NCI-H2171 treated with DMSO at 0.1 percent for 48 hours (cell line): ENCODE results near the gene POFUT1.
"Not testable (repeated sequence)": the region's sequence is repeated elsewhere in the genome, so short reads cannot be mapped to it uniquely, and the experiment has no call there.

Source experiments
- DNase-seq: peaks from one replicate; lab custom pipeline; 2025; lab: John Stamatoyannopoulos, UW

Gene POFUT1

DNA sequence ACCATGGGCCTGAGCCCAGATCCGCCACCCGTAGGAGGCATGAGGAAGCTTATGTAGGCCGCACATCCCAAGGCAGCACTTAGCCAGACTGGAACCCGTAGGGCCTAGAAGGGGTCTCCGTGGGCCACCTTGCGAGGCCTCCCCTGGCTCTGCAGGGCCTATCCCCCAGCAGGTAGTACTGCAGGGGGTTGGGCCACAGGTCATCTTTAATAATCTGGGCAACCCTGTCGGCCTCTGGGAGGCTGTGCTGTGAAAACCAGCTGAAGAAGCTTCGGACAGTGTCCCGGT is 18.6 kb upstream of the POFUT1 start:
- no peak for DNase-seq

DNA sequence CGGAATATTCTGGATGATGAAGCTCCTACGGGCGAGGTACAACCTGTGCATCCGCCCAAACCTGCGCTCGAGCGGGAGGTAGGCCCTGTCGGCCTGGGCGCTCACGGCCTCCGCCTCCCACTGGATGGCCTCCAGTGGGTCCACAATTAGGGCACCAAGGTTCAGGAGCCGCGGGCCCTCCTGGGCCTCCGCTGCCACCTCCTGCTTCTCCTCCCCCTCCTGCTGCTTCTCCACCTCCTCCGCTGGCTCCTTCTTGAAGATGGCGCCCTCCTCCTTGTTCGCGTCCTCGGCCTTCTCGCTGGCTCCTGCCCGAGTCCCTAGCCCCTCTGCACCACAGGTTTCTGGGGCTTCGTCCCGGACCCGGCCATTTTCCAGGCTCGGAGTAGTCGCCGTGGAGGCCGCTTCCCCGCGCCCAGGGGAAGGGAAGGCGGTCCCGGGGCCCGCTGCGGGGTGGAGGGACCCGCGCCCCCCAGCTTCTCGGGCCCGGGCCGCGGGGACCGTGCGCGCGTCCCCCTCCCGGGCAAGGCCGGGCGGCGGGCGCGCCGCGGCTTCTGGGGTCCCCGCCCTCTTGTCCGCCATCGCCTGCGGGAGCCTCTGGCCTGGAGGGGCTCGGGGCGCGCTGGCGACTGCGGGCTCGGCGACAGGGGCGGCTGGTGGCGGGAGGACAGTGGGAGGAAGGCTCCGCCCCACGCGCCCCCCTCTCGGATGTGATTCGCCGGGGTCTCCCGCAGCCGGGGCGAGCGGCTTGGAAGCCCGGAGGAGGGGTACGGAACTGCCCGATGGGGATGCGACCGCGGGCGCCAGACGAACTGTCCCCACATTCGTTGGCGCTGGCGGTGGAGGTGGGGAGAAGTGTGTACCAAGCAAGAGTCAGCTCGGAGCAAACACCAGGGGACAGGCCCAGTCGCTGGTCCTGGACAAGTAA is 17.7 kb upstream of the POFUT1 start:
- DNase-seq, result peak; percentile 55

DNA sequence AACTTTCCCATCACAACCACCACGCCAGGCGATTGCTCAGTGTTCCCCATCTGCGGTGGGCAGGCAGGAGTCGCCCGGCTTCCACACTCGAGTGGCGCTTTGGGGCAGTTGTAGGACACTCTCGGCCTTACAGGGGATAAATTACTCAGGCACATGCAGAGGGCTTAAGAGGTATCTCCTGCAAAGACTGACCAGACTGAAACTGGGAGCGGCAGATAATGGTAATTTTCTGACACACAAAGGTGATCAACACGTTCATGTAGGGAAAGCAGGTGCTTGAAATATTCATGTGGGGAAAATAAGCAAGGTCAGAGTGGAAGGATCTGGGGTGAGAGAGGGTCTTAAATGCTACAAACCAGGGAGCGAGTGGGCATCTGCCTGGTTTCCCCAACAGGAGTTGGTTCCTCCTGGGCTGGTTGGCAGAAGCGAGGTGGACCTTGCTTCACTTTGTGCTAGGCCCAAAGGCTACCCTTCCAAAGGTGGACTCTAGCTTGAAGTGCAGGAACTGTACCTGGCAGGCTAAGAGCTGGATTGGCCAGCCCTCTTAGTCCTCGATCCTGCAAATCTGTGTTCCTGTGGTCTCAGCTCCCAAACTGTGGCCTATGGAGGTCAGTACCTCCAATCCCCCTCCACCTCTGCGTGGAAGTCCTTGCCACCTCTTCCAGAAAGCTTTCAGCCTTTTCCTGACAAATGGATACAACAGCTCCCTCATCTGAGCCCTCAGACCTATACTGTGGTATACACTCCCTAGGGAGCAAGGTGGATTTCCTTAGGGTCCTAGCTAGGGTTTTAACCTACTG is 16.9 kb upstream of the POFUT1 start:
- no peak for DNase-seq

DNA sequence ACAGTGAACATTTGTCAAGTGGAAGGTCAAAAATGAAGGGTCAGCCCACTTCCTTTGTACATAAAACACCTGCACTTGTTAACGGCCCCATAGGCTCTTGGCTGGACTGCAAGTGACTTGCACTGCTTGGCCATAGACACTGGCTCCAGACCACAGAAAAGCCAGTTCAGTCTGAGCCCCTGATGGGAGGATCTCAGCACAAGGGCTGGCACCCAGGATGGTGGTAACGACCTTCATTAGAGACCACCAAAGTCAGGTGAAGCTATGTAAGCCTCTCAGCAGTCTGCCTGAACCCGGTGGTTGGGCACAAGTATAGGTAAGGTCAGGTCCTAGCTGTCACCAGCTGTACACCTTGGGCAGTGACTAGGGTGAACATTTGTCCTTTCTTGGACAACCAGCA is 16.3 kb upstream of the POFUT1 start:
- DNase-seq, result no peak

DNA sequence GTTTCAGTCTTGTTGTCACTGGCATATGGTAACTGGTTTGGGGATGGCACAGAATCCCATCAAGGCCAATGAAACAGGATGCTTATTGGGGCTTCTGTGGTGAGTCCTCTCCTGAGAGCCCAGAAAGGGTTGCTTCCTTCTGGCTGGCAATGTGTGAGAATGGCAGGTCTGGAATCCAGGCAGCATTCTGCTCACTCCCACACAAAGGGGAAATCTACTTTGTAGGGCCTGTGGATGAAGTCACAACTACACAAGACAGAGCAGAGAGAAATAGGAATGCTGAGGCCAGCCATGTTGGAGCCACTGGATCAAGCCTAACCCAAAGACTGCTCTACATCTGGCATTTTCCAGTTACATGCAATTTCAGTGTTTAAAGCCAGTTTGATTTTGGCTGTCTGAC is 15.8 kb upstream of the POFUT1 start:
- no peak for DNase-seq

DNA sequence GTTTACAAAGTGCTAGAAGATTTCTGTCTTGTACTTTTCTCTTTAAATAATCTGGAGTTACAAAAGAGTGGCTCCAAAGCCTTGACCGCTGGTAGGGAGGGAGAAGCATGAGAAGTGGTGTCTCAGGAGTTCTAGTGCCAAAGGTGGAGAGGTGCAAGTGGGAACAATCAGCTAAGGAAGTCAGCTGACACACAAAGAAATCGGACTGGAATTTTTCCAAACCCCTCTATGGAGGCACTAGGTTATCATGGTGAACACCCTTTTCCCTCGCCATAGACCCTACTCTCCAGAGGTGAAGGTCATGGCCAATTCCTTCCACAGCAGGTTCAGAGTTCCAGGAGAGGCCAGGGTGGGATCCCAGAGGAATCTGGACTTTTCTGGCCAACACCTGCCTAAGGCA is 15.0 kb upstream of the POFUT1 start:
- no peak for DNase-seq

DNA sequence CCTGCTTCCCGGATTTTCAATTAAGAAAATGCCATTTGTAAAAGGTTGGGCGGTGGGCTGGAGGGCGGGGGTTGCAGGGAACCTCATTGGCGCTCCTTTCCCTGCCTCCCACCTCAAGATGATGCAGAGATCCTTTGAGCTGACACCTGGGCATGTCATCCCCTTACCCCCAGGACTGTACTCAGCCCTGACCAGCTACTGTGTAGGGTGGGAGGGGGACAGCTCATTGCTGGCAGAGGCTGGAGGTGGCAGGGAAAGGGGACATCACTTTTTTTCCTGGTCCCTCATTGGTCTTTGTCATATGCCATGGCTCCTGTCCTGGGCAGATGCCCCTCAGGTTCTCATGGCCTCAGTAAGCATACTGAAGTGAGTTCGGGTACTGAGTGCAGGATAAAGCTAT is 14.3 kb upstream of the POFUT1 start:
- DNase-seq, result not testable (repeated sequence)

DNA sequence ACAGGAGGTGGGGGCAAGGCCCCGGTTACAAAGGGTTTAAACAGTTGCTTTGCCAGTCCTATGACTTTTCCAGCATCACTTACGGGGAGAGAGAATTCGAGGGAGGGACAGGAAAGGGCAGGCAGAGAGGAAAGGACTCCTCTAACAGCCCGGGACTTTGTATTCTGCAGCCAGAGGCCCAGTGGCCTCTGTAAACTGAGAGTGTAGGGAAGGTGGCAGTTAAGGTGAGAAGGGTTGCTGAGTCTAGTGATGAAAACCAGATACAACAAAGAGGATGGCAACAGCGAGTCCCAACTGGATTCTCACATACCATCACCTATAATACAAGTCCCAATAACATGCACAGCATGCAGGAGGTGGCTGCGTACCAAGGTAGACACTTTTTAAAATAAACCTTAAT is 13.7 kb upstream of the POFUT1 start:
- no peak for DNase-seq

DNA sequence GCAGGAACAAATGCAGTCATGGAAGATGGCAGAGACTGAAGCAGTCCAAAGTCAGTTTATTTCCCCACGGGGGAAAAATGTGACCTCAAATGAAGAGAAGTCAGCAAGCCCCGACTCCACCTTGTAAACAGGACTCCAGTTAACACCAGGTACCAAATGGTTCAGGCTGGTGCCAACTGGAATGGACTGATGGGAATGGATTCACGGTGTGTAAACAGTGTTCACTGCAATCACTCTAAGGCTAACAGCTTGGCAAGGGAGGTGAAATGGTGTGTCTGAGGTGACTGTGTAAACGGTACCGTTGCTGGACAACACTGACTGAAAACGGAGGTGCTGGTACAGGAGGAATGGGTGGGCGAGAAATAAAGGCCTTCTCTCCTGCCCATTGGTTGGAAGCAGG is 12.1 kb upstream of the POFUT1 start:
- no peak for DNase-seq

DNA sequence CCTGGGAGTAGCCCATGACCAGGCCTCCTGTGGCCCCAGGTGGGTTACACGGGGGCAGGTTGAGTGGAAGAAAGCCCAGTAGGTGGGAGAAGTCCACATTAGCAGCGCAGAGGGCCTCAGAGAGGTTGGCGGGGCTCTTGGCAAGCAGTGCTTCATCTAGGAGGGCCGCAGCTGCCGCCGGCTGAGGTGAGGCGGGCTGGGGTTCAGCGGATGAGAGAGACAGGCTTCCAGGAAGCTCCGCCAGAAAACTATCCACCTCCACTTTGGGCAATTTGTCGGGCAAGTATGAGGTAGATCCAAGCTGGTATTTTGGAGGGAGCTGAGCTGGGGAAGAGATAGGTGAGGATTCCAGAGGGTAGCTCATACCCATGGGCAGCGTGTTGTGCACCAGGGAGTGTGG is 11.1 kb upstream of the POFUT1 start:
- not testable (repeated sequence) for DNase-seq

DNA sequence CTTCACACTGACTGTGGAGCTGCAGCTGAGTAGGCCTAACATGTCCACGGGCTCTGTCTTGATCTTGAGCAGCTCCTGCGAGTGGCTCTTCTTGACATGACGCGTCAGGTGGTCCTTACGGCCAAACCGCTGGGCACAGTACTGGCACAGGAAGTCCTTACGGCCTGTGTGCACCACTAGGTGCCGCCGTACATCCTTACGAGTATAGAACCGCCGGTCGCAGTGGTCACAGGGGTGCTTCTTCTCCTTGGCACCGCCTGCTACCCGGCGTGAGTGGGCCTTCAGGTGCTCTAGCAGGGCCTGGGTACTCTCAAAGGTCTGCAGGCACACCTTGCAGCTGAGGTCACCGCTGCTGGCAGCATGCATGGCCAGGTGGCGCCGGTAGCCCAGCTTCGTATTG is 10.5 kb upstream of the POFUT1 start:
- not testable (repeated sequence) for DNase-seq

DNA sequence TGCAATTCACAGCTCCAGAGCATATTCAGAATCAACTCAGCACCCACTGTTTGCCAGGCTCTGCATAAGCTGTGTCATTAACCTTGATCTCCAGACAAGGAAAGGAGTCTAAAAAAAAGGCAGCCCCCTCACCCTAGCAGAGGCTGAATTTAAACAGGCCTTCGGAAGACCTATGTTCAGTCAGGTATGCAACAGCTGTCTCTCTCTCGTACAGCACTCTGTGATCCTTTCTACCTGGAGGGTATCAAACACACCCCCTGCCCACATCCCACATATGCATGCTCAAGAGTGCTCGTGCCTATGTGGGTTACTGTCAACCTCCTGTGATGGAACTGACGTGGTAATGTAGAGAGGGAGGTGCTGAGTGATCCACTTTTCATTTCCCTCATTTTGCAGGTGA is 8.7 kb upstream of the POFUT1 start:
- DNase-seq, result no peak

DNA sequence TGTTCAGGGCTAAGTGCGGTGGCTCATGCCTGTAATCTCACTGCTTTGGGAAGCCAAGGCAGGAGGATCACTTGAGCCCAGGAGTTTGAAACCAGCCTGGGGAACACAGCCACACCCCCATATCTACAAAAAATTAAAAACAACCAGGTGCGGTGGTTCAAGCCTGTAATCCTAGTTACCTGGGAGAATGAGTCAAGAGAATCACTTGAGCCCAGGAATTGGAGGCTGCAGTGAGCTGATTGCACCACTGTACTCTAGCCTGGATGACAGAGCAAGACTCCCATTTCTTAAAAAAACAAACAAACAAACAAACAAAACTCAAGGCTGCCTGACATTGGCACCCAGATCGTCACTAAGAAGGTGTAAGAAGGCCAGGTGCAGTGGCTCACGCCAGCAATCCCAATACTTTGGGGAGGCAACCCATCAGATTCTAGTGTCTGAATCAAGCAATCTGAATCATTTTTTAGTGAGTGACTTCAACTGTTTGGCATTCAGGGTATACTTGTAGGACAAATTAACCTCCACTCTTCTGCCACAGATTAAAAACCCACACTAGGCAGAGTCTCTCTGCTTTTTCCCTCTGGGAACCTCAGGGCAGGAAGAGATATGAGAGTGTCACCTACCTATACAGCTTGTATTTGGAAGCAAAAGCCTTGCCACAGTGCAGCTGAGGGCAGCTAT is 6.2 kb upstream of the POFUT1 start:
- no peak for DNase-seq

DNA sequence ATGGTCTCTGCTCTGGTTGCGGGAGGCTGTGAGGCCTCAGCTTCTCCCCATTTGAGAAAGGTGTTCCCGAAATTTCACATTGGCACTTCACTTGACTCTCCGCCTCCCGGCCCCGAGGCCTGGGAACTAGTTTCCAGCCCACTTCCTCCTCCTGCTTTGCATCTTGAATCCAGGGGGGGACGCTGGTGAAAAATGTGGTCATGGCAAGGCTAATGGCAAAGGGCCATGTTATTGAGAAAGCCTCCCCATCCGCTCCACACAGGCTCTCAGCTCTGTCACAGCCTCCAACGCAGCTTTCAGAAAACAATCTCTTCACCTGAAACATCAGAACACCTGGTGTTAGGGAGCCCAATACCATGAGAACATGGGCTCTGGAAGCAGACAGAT is 5.7 kb upstream of the POFUT1 start:
- DNase-seq, result no peak

DNA sequence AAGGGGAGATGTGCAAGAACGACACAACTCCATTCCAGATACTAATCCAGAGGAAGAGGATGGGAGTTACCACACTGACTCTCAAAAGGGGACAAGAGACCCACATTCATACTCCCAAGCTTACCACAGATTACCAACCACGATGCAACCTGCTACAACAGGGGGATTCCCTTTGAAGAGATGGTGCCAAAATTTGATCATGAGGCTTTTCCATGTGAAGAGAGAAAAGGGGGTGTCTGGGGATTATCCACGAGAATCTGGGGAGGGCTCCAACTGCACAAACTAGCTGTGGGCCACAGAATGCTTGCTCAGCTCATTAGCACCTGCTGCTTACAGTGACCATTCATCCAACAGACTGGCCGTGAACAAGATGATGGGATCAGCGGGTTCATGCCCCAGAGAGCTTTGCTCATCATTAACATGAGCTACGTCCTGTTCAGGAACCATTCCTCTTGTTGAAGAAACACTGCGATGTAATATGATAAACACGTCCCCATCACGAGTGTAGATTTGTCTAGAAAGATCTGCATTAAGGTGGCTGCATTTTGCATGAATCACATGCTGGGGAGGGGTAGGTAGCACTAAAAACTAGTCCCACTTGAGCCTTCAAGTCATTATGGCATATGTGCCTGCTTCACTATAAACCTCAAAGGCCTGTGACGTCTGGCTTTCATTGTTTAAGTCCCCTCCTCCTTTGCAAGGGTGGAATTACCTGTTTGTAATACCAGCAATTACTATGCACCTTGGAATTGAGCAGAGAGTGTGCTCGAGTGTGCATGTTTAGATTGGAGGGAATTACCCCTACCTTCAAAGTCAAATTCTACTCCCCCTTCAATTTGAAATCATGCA is 4.1 kb upstream of the POFUT1 start:
- DNase-seq, result no peak

DNA sequence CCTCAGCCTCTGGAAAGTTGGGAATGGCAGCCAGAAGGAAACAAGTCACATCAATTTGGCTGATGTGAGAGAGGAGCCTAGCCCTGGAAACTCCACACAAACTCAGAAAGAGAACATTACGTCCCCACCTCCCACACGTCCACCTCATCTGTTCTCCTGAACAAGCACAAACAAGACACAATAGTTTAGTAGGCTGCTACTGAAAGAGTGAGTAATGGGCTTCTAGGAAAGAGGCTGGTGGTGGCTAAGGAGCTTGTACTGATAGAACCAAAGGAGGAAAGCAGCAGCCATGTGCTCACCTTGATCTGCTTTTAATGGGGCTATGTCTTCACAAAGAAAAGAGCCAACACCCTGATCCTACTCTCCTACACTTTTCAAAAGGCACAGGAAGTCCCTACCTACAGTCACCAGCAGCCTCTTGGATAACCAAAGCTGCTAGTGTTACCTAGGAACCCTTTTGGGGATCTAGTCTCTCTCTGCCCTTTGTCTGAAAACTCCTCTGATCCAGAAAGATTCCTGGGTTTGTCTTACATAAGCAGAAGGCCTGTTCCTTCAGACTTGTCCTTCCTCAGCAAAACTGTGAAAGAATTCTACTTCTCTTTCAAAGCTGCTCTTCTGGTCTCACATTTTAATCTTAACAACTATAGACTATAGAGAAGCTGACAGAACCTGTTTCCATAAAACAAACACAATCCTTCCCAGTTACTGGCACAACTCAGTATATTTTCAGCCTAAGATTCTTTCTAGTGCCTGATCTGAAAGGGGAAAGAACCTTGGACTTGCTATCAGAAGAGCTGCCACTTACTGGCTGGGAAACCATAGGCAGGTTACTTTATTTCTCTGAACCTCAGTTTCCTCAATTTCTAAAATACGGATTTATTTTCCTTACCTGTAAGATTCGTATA is 3.2 kb upstream of the POFUT1 start:
- DNase-seq, result no peak

DNA sequence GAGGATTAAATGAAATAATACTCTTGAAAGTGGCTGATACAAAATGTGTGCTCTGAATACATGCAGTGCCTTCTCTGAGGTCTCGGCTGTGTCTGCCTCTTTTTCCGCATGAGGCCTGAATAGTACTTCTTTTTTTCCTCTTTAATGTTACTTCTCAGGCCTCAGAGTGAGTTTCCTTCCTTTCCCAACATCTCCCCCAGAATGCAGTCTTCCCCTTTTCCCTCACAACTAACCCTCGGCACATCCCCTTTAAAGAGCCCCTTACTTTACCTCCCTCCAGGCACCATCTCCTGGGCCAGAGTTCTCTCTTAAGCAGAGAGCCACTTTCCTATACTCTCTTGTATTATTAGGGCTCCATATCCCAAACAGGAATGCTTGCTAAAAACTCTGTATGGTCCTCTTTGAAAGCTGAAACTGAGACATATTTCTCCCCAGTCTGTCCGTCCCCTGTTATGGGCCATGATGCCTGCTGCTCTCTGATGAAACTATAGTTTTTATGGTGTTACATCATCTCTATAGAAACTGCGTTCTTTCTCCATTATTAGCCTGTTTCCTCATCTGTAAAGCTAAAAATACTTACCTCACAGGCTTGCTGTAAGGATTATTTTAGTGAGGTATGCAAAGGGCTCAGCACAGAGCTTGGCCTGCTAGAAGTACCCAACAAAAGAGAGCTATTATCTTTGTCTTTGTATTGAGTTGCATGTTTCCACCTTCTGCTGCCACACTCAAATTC is 2.4 kb upstream of the POFUT1 start:
- no peak for DNase-seq

DNA sequence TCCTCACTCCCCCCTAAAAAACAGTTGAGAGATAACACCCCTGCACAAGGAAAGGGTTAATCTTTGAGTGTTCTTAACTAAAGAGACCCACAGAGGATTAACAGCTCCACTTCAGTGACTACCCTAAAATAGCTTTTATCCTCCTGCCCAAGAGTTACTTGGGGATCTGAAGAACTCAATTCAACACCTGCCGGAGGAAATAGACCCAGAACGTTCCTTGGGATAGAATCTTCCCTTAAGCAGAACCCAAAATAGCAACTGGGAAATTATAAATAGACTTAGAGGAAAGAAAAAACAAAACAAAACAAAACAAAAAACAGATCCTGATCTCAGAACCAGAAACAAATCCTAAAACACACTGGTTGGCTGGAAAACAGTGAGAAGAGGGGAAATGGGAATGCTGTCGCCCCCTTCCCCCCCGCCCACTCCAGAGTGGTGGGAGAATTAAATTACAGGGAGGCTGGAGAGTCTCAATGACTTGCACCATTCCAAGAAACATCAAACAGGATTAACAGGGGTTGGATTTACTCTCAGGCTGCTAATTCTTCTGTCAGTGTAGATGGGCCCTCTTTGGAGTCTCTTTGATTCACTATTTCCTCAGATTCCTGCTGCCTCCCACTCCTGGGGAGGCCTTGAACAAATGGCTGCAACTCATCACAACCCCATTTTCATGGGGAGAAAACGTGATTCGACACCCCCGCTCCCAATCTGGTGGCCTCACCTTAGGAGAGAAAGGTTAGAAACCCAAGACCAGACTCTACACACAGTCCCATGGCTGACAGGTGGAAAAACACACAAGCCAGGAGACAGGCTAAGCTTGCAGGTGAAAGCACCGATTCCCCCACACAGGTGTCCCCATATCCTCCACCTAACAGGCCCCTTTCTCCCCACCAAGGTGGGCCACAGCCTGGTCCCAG is 1.6 kb upstream of the POFUT1 start:
- no peak for DNase-seq
